Measurements from ENCODE around the gene NR2E3.

- TF ChIP-seq CTCF (IDR thresholded peaks at IDR 0.05; ENCODE audit: low read depth, low read length, missing input control) (no peak), MAX (IDR thresholded peaks at IDR 0.05) (no peak), EGR1 (IDR thresholded peaks at IDR 0.05; ENCODE audit: low read depth in 2 of 2) (no peak), RAD21 (IDR thresholded peaks at IDR 0.05) (no peak), REST (IDR thresholded peaks at IDR 0.05) (no peak), HNF4G (IDR thresholded peaks at IDR 0.05) (no peak), ZBTB33 (IDR thresholded peaks at IDR 0.05) (no peak), JUND (IDR thresholded peaks at IDR 0.05) (no peak), YY1 (IDR thresholded peaks at IDR 0.05) (no peak), NR2F2 (IDR thresholded peaks at IDR 0.05) (no peak), ATF3 (IDR thresholded peaks at IDR 0.05) (no peak), FOXA2 (IDR thresholded peaks at IDR 0.05) (no peak), TAF1 (conservative IDR thresholded peaks at IDR 0.05) (no peak), FOXA1 (IDR thresholded peaks at IDR 0.05) (no peak)
These were observed 31.2 kb downstream of the NR2E3 start for GRCh38 chr15:71841563-71841962.
